Ramos (cell line): Measurements from ENCODE around the gene DRC3.
"Not testable (repeated sequence)": the region's sequence is repeated elsewhere in the genome, so short reads cannot be mapped to it uniquely, and the experiment has no call there.

ENCODE experiments used
- in situ Hi-C: fragments of 300-500 bp; cut with MboI; formaldehyde crosslinking; loops from one replicate; pipeline ENCODE4 v1.14.3; 2022; ENCODE audit warnings: low sequenced_read_pairs; ENCODE audit not compliant: unreplicated experiment

The DRC3 gene

DNA sequence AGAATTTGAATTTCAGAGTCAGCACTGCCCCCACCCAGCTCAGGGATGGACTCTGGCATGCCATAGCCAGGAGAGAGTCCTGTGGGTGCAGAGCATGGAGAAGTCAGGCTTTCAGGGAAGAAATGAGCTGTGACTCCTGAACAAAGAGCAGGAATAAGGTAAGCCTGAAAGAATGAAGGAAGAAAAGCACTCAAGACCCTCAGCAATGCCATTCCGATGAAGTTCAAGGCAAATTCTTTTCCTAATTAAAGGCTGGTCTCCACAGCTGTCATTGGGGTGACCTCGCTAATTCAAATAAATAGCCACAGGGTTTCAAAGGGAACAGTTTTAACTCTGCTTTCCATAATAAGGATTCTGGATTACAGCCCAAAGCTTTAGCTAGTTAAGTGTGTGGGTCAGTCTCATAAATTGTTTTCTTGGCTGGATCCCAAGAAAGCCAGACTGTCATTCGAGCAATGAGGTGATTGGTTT lies 32.2 kb upstream of the DRC3 start:
- in situ Hi-C loops, result no loop called here

DNA sequence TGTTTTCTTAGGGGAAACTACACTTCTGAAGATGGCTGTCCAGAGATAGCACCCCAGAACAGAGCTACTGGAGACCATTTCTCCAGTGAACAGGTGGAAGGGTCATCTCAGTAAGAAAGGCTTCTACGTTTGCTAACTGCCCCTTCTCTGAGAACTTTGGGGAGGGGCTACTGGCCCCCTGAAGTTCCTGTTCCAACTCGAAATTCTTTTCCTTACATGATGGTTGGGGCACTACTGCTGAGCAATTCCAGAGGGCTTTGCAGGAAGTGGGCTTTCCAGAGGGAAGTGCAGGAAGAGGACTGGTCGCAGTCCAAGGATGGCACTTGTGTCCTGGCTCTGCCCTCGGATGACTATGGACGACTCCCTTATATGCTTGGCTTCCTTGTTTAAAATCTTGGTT lies 31.6 kb upstream of the DRC3 start:
- in situ Hi-C loops, result no loop called here

DNA sequence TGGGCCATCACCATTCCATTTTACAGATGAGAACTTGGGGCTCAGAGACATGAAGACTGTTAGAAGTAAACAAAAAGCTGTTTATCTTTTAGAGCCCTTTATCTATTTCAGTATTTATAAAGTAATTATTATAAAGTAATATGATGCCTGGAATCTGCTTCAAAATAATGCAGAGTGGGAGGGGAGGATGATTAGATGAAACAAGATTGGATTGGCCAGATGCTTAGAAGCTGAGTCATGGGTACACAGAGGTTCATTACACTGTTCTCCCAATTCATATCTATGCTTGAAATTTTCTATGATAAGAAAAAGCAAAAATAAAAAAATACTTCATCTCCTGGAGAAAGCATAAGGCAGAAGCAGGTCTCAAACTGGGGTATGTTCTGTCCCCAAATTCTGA lies 29.8 kb upstream of the DRC3 start:
- in situ Hi-C loops, result no loop called here

DNA sequence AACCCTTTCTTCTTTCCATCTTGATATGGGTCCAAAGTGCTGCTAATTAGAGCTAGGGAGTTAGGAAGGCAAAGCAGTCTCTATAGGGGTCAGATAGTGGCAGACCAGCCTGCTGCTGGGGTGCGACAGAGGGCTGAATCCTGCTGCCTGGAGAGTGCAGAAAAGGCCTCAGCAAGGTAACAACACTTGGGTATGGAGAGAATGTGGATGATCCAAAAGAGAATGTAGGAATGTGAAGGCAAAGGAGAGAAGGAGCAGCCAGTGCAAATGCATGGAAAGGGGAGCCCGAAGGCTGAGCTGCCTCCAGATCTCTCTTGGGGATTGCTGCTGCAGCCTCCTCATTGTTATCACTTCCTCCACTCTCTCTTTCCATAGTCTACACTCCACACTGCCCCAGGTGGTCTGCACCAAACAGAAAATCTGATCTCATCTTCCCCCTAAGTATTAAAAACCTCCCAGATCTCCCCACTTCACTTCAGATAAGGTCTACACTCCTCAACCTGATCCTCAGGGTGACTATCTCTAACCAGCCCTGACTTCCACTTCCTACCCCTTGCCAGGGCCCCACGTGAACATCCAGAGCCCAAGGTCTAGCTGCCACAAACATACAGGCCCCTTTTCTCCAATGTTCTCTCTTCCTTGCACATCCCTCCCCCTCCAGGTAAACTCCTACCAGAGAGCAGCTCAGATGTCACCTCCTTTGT lies 29.2 kb upstream of the DRC3 start:
- in situ Hi-C loops, result no loop called here

DNA sequence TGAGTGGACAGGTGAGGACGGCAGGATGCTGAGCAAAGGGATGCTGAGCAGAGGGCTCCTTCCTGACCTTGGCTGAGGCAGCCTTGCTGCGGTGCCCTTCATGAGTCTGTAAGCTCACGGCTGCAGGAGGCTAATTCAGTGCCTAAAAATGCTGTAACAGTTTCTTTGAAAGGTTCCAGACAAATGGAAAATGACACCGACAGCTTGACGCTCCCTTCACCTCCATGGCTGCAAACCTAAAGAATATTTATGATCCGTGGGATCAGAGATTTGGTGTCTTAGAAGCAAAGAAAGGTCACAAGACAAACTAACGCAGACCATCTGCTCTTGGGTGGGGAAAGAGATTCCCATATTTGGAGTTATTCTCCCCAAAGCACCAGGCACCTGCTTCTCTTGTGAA lies 28.4 kb upstream of the DRC3 start:
- in situ Hi-C loops, result no loop called here

GRCh38 chr17:17944743-17945142 lies 27.9 kb upstream of the DRC3 start:
- in situ Hi-C loops, result no loop called here

- in situ Hi-C loops, result no loop called here
Observed at GRCh38 chr17:17946093-17946492, 26.6 kb upstream of the DRC3 start.

DNA sequence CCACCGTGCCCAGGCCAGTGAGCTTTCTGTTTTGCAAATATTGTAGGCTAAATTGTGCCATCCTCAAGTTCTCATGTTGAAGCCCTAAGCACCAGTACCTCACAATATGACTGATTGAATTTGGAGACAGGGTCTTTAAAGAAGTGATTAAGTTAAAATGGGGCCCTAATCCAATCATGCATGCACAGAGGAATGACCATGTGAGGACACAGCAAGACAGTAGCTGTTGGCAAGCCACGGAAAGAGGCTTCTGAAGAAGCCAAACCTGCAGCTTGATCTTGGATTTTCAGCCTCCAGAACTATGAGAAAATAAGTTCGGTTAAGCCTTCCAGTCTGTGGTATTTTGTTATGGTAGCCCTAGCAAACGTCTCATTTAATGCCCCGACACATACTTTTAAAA lies 25.4 kb upstream of the DRC3 start:
- in situ Hi-C loops, result no loop called here

DNA sequence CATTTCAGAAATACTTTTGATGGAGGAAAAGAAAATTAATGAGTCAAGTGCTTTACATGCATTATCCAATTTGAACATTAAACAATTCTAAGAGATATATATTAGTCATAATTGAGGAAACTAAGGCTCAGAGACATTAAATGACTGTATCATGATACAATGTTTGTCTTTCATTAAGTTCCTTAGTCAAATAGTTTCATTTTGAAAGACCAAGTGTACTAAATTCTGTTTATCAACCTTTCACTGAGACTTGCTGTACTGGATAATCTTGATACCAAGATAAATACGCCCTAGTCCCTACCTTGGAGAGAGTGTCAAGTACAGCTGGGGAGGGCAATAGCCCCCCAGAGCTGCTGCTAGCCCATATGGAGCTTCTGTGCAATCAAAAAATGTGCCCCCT lies 24.7 kb upstream of the DRC3 start:
- in situ Hi-C loops, result no loop called here

GRCh38 chr17:17950347-17950746 lies 22.3 kb upstream of the DRC3 start:
- in situ Hi-C loops, result no loop called here

DNA sequence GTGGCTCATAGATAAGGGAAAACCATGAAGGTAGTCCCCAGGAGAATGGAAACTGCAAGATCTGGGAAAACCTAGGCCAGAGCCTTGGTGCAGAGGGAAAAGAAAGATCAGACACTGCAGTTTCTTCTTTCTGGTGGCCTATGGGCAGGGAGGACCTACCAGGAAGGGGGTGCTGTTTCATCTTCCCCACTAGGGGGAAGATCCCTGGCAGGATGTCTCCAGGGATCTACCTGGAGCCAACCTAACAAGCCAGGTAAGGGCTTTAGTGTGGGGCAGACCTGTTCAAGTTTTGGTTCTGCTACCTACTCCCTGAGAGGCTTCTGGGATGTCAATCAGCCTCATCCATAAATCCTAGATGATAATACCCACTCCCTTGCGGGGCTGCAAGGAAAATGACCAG lies 21.9 kb upstream of the DRC3 start:
- in situ Hi-C loops, result no loop called here

- in situ Hi-C loops, result no loop called here
Observed at GRCh38 chr17:17951524-17951923, 21.1 kb upstream of the DRC3 start.

DNA sequence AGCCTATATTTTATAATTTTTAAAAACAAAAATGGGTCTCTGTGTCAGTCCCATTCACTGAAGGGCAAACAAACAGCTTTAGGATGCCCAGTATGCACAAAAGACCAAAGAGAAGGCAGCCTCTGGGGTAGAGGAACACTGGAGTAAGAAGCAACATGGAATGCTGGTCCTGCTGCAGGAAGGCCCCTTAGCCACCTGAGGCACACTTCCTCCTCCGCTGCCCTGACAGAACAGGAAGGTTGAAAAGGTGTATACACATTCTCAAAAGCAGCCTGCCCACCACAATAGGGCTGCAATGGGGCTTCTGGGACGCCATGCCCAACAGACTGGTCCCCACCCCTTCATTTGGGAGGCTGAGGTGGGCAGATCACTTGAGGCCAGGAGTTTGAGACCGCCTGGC lies 20.0 kb upstream of the DRC3 start:
- in situ Hi-C loops, result no loop called here

DNA sequence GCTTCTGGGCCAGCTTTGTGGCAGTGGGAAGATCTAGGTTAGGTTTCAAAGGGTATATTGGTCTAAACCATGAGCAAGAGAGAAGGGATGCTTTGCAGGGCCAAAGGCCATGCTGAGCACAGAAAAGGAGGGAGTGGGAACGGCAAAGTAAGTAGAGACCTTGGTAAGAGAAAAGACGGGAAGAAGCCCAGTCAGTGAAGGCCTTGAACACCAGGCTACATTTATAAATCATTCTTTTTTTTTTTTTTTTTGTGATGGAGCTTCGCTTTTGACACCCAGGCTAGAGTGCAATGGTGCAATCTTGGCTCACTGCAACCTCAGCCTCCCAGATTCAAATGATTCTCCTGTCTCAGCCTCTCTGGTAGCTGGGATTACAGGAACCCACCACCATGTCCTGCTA lies 18.6 kb upstream of the DRC3 start:
- in situ Hi-C loops, result no loop called here

GRCh38 chr17:17955790-17956341 lies 16.8 kb upstream of the DRC3 start:
- in situ Hi-C loops, result not testable (repeated sequence)

DNA sequence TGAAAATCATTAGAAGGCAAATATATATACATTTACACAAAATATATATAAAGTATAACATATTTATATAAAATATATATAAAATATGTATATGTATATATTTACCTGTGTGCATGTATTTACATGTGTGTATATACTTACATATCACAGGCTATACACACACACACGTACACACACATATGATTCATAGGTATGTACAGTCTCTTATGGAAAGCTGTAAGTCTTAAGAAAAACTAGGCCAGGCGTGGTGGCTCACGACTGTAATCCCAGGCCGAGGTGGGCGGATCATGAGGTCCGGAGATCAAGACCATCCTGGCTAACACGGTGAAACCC lies 15.1 kb upstream of the DRC3 start:
- in situ Hi-C loops, result no loop called here

DNA sequence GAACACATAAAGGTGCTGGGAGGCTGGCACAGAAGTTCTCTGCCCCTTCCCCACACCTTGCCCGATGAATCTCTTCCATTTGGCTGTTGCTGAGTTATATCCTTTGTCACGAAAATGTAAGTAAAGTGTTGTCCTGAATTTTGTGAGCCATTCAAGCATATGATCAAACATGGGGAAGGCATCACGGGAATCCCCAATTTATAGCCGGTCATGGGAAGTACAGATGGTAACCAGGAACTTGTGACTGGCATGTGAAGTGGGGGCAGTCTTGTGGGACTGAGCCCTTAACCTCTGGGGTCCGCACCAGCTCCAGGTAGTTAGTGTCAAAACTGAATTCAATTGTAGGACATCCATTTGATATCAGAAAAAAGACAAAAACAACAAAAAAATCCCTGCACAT lies 13.7 kb upstream of the DRC3 start:
- in situ Hi-C loops, result no loop called here

DNA sequence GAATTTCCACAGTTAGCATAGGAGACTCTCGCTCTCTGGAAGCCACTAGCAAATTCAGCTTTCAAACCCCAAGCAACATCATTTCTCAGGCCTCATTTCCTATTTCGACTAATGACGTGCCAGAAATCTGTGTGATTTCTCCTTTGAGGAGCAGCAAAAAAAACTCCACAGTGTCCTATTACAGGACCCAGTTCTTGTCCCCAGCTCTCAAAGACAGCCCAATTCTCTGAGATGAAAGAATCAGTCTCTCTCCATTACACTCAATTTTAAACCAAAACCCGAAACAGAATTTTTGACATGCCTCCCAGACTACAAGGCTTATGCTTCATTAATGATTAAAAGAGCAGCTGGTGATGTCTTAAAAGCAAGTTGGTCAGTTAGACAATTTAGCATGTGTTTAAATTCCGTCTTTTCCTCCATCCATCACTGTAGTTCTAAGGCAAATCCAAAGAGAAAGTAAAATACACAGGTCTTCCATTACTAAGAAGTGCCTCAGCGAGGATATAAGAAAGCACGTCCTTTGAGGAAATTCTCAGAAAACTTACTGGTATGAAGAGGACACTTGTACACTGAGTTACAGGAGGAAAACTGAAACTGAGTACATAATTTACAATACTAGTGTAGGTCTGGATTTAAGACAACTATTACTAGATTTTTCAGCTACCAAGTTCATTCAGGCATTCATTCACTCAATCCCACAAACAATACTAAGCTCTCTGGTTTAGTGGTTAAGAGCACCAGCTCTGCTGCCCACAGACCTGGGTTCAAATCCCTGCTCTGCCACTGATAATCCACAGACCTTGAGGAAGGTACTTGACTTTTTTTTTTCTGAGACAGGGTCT lies 12.9 kb upstream of the DRC3 start:
- in situ Hi-C loops, result no loop called here

DNA sequence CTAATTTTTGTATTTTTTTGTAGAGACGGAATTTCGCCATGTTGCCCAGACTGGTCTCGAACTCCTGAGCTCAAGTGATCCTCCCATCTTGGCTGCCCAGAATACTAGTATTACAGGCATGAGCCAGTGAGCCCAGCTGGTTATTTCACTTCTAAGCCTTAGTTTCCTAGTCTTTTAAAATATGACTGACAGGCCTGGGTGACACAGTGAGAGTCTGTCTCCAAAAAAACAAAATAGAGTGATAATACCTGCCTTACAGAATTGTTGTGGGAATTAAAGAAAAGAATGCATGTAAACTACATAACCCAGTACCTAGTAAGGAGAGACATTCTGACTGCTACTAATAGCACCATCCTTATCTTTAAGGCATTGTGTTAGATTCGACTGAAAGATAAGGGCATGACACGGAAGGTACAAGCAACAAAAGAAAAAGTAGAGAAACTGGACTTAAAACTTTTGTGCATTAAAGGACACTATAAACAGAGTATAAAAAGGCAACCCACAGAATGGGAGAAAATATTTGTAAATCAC lies 12.1 kb upstream of the DRC3 start:
- in situ Hi-C loops, result no loop called here

DNA sequence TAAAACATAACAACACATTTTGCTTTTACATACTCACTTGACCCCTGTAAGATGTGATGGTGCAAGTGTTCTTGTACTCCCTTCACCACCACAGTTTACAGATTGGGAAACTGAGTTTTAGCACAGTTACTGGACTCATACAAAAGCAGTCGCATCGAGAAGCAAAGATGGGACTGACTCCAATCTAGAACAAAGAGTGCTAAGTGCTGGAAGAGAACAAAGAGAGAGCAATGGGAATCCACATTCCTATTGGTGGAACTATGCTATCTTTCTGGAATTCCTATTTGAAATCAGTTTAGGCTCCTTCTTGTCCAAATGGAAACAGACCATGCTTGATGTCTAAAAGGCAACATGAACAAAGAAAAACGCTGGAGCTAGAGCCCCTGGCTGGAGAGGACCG lies 9.6 kb upstream of the DRC3 start:
- in situ Hi-C loops, result no loop called here

DNA sequence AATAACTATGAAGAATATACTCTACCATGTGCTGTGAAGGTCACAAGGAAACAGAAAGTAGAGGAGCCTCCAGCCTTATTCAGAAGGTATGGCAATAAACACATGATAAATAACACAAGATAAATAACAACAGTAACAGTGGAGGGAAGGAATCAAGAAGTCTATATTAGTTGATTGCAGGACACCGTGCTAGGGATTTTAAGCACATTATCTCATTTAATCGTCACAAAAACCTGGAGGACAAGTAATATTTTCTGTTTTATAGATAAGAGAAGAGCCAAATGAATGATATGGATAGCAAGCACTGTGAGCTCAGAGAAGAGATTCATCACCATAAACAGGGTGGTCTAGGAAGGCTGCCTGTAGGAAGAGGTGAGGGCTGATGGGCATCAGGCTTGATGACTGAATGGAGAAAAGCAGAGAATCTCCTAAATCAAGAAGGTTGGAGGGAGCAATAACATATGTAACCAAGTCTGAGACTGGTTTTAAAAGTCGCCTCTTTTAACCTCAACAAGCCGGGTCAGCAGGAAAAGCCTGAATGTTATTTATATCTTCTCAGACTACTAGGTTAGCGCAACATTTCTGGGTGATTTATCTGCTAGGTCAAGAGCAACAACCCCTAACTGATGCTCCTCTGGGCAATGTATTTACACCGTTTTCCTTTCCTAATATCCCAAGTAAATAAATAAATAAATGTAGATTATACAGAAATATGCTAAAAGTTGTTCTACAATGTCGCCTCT lies 8.8 kb upstream of the DRC3 start:
- in situ Hi-C loops, result no loop called here
